Measurements from ENCODE around the gene A1CF.
"Not testable (repeated sequence)": the region's sequence is repeated elsewhere in the genome, so short reads cannot be mapped to it uniquely, and the experiment has no call there.

Gene A1CF

GRCh38 chr10:50885097-50885859 lies at the start of gene A1CF:
Gene A1CF (minus strand): TSS chr10:50885627. CDS start chr10:50859940, 25,687 bp downstream.
- DNase-seq (ENCODE audit: low read depth in 2 of 2): no peak

GRCh38 chr10:50931948-50932431 lies 46.6 kb upstream of the A1CF start:
- DNase-seq (ENCODE audit: low read depth in 2 of 2): no peak

- DNase-seq (ENCODE audit: low read depth in 2 of 2): no peak
Observed at GRCh38 chr10:50929670-50930069, 44.2 kb upstream of the A1CF start.

DNA sequence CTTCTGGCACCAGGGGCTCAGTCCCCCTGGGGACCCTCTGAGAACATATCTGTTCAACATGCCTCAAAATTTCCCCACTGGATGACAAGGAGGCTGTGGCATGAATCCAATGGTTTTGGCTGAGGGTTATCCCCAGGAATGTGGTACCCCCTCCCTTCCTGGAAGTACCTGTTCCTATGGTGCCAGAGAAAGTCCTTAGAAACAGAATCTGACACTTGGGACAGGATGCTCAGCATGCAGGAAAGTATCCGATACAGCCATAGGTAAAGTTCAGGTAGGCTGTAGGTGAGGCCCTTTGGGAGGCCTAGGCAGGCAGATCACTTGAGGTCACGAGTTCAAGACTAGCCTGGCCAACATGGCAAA lies 42.7 kb upstream of the A1CF start:
- no peak for DNase-seq (ENCODE audit: low read depth in 2 of 2)

GRCh38 chr10:50927522-50928189 lies 42.2 kb upstream of the A1CF start:
- DNase-seq (ENCODE audit: low read depth in 2 of 2): no peak

DNA sequence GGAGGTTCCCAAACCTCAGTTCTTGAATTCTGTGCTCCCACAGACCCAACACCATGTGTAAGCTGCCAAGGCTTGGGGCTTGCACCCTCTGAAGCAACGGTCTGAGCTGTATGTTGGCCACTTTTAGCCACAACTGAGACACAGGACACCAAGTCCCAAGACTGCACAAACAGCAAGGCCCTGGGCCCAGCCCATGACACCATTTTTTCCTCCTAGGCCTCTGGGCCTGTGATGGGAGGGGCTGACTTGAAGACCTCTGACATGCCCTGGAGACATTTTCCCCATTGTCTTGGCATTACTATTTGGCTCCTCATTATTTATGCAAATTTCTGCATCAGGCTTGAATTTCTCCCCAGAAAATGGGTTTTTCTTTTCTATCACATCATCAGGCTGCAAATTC lies 38.0 kb upstream of the A1CF start:
- not testable (repeated sequence) for DNase-seq (ENCODE audit: low read depth in 2 of 2)

- no peak for DNase-seq (ENCODE audit: low read depth in 2 of 2)
Observed at GRCh38 chr10:50919010-50919409, 33.6 kb upstream of the A1CF start.

- DNase-seq (ENCODE audit: low read depth in 2 of 2): no peak
Observed at GRCh38 chr10:50918529-50918928, 33.1 kb upstream of the A1CF start.

GRCh38 chr10:50917486-50917885 lies 32.1 kb upstream of the A1CF start:
- no peak for DNase-seq (ENCODE audit: low read depth in 2 of 2)

DNA sequence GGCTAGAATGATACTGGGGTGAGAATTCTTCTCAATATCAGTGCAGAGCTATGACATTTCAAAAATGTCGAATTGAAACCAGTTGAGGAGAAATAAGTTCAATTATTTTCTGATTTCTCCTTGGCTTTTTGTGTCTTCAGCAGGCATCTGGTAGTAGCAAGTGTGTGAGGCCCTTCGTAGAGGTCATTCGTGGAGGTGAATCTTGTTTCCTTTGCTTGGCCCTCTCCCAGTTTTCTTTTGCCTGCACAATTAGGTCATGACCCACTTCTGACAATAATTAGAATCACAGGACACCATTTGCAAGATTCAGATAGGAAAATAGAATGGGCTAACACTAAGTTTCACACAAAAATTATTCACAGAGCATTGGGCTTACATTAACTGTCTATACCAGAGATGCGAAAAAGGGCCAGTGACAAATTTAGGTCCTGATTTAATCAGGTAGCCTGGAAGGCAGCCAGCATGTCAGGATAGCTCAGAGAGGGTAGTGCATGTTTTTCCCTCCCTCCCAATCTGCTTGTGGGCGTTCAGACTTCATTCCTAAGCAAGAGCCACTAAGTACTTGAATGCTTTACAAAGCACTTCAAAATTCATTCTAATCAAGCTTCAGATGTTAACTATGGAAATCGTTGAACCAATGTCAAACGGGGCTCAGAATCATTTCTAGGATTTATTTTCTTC lies 24.0 kb upstream of the A1CF start:
- no peak for DNase-seq (ENCODE audit: low read depth in 2 of 2)

GRCh38 chr10:50908366-50908765 lies 22.9 kb upstream of the A1CF start:
- DNase-seq (ENCODE audit: low read depth in 2 of 2): no peak

GRCh38 chr10:50905797-50906196 lies 20.4 kb upstream of the A1CF start:
- DNase-seq (ENCODE audit: low read depth in 2 of 2): not testable (repeated sequence)

- DNase-seq (ENCODE audit: low read depth in 2 of 2): no peak
Observed at GRCh38 chr10:50896721-50897120, 11.3 kb upstream of the A1CF start.

DNA sequence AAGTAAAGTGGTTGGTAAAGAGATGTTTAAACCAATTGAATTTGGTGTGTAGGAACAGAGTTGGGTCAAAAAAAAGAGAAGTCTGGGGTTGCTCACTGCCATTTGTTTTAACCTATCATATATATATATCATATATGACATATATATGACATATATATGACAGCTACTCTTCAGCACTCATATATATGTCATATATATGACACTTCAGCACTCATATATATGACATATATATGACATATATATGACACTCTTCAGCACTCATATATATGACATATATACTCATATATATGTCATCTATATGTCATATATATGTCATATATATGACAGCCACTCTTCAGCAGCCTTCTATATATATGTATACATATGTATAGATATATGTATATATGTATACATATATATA lies 8.9 kb upstream of the A1CF start:
- DNase-seq (ENCODE audit: low read depth in 2 of 2): no peak

DNA sequence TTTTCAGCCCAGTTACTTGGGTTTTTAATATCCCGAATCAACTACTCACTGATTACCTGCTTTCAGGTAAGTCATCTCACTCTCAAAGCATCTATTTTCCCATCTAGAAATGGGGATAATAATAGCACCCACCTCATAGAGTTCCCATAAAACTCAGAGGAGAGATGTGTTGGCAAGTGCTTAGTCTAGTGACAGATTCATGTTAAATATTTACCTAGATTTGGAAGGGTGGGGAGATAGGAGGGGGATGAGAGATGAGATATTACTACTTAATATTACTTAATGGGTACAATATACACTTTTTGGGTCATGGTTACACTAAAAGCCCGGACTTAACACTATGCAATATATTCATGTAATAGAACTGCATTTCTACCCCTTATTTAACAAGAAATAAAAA lies 7.0 kb upstream of the A1CF start:
- DNase-seq (ENCODE audit: low read depth in 2 of 2): no peak

- no peak for DNase-seq (ENCODE audit: low read depth in 2 of 2)
Observed at GRCh38 chr10:50884302-50884701, 1.1 kb downstream of the A1CF start.

- no peak for DNase-seq (ENCODE audit: low read depth in 2 of 2)
Observed at GRCh38 chr10:50883629-50884028, 1.8 kb downstream of the A1CF start.

GRCh38 chr10:50882540-50882983 lies 2.9 kb downstream of the A1CF start:
- DNase-seq (ENCODE audit: low read depth in 2 of 2): no peak

GRCh38 chr10:50881046-50881445 lies 4.4 kb downstream of the A1CF start:
- not testable (repeated sequence) for DNase-seq (ENCODE audit: low read depth in 2 of 2)

DNA sequence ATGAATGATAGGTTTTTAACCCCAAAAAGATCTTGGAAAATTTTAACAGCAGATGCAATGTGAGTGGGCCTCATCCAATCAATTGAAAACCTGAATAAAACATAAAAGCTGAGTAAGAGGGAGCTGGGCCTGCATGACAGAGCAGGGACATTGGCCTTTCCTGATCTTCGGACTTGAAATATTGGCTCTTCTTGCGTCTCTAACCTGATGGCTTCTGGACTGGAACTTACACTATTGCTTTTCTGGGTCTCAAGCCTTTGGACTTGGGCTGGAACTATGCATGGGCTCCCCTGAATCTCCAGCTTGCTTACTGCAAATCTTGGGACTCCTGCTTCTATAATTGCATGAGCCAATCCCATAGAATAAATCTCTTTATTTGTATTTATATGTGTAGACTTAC lies 9.0 kb downstream of the A1CF start:
- no peak for DNase-seq (ENCODE audit: low read depth in 2 of 2)

DNA sequence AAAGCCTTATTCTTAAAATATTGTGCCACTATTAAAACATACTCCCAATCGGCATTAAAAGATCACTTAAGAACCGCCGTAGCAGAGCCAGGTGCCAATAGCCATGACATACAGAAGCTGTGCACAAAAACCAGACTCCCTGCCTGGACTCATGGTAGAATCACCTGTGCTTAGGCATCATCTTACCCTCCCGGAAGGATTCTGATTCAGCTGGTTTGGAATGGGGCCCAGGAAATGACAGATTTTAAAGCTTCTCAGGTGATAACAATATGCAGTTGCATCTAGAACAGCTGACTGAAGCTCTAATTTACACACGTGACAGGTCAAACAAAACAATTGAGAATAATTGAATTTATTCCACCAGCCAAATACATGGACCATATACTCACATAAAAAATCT lies 10.7 kb downstream of the A1CF start:
- no peak for DNase-seq (ENCODE audit: low read depth in 2 of 2)

DNA sequence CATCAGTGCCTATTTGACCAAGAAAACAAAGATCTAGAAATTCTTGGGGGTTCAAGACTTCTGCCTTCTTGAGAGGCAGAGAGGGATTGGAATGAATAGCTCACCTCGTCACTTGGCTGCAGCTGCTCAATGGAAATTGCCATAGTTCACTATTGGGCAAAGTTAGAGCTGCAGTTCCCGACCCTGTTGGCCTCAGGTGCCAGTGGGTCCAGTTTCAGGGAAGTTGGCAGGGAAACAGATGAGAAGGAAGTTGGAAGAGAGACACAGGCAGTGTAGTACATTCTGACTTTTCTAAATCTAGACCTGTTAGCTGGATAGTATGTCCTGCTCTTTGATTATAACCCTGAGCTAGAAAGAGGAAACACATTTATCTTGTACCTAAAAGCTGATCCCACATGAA lies 19.1 kb downstream of the A1CF start:
- no peak for DNase-seq (ENCODE audit: low read depth in 2 of 2)

DNA sequence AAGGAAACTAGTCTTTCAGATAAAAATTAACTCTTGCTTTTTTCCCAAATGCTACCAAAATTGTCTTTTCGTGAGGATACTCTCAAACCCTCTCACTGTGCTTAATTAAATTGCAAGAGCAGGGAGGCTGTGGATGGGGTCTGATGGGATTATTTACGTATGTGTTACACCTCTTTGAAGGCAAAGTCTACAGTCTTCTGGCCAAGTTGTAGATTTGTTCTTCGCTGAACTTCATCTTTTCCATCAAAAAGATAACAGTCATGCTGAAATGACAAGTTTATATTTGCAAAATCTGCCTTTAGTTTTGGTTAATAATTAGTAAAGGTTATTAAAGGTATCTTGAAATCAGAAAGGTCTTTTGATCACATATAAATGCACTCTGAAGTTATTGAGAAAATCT lies 22.7 kb downstream of the A1CF start:
- DNase-seq (ENCODE audit: low read depth in 2 of 2): no peak
